K562 (cell line): Measurements from ENCODE around the gene ARHGAP22. TPM values are rescaled to one million over a fixed set of nuclear protein-coding genes. Genes with fewer than 3 reads are reported as not detected.

Experiments
- CBX3 ChIP-seq, 2 experiments: IDR thresholded peaks; 1 replicate in 1 of 2; 2 replicates in 1 of 2; pipeline ENCODE4 v1.6.1; 2012; ENCODE audit warnings: inconsistent platforms in 2 of 2, low read length in 2 of 2, borderline replicate concordance in 1 of 2, control low read depth in 1 of 2
- CREM ChIP-seq: IDR thresholded peaks from 2 replicates; pipeline ENCODE4 v1.6.1; 2014; ENCODE audit warnings: antibody characterized with exemption, low read depth
- SRSF3 ChIP-seq: fragments of 200-400 bp; formaldehyde crosslinking; IDR thresholded peaks from 2 replicates; pipeline ENCODE4 v1.6.1; 2016; ENCODE audit warnings: mild to moderate bottlenecking, low read length, moderate library complexity; ENCODE audit not compliant: insufficient read depth
- TGIF2 ChIP-seq: sonication (generic); formaldehyde crosslinking; IDR thresholded peaks from 2 replicates; pipeline ENCODE4 v1.8.1; 2022; ENCODE audit warnings: mild to moderate bottlenecking, missing genetic modification reagents, moderate library complexity
- ZNF12 ChIP-seq: sonication (generic); formaldehyde crosslinking; IDR thresholded peaks from 2 replicates; pipeline ENCODE4 v1.4.0; 2020; ENCODE audit warnings: mild to moderate bottlenecking, missing genetic modification reagents
- ZNF165 ChIP-seq: fragments of 250-450 bp; sonication (Bioruptor Pico); IDR thresholded peaks from 2 replicates; pipeline ENCODE4 v1.4.0; 2020; ENCODE audit warnings: borderline replicate concordance
- ZNF561 ChIP-seq: fragments of 450-650 bp; formaldehyde crosslinking; conservative IDR thresholded peaks from 2 replicates; pipeline ENCODE4 v1.4.0; 2020; ENCODE audit warnings: mild to moderate bottlenecking, moderate library complexity
- polyA plus RNA-seq, 8 experiments: library from polyadenylated mRNA; depleted of rRNA in 4 of 8; stranded (reverse) in 5 of 8; unstranded in 3 of 8; fragments of >200 nt; fragmentation: Nextera tagmentation in 2 of 8; fragmentation: Illumina TruSeq in 1 of 8; extraction: Ambion mirVana in 2 of 8; extraction: Trizol in 1 of 8; gene quantifications; 2 replicates each; pipeline versions ENCODE4 v1.2.1 to v1.2.3, GENCODE V29; 2011 to 2014; ENCODE audit warnings: inconsistent platforms in 1 of 8, missing spikeins in 1 of 8
- total RNA-seq, 7 experiments: library from RNA; depleted of rRNA in 6 of 7; stranded (reverse); fragments of >200 nt in 6 of 7; fragmentation: Illumina TruSeq in 2 of 7; extraction: Trizol in 2 of 7; gene quantifications; 2 replicates each; pipeline versions ENCODE4 v1.2.1 to v1.2.3, GENCODE V29; 2011 to 2021; ENCODE audit warnings: low replicate concordance in 1 of 7
- TF ChIP-seq, protein P1 (sequence below): fragments of 450-650 bp; IDR thresholded peaks from 2 replicates; pipeline ENCODE4 v1.6.1; 2016; ENCODE audit warnings: borderline replicate concordance
- TF ChIP-seq, protein P2 (sequence below): fragments of 250-450 bp; sonication (Bioruptor Pico); IDR thresholded peaks from 2 replicates; pipeline ENCODE4 v1.5.0; 2021; ENCODE audit warnings: mild to moderate bottlenecking, moderate library complexity

ARHGAP22 gene
- total and polyA plus RNA-seq, 9 of the 15 experiments (the other 6 are each of a cell fraction or from before 2014, with no cell fraction given), result 1.3 to 28.1 (median 12.7) TPM

DNA sequence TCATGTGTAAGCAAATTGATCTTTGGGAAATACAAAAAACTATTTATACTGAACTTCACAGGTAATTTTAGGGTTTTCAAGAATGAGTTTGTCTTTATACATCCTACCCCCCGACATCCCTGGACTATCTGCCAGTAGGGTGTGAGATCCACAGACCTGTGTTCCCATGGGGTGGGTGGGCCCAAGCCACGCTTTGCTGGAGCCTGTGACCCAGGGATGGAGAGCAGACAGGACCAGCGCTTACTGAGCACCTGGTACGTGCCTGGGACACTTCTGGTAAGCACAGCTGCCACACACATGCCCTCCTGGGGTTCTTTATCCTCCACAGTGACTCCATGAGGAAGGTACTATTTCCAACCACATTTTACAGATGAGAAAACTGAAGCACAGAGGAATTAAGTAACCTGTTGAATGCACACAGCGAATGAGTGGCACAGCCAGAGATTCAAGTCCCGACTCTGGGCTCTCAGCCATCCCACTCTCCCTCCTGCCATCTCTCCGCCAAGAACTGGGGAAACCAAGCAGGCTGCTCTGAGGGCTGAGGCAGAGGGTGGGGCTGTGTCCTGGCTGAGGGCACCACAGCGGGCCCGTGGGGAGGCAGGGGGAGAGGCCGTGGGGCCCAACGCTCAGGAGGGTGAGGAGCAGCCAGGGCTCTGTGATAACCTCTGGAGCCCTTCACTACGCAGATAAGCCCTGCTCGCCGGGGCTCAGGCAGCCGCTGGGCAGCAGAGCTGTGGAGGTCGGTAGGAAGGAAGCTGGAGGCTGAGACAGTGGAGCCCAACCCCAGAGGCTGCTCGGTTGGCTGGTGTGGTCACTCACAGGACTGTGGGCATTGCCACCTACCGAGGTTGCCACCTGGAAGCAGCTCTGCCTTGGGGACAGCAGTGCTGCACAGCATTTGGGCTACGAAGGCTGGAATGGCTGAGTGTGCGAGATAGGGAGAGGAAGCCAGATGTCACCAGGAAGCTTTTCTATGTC is 124.2 kb downstream of the ARHGAP22 start (continued):
- TF ChIP-seq, protein P1, sequence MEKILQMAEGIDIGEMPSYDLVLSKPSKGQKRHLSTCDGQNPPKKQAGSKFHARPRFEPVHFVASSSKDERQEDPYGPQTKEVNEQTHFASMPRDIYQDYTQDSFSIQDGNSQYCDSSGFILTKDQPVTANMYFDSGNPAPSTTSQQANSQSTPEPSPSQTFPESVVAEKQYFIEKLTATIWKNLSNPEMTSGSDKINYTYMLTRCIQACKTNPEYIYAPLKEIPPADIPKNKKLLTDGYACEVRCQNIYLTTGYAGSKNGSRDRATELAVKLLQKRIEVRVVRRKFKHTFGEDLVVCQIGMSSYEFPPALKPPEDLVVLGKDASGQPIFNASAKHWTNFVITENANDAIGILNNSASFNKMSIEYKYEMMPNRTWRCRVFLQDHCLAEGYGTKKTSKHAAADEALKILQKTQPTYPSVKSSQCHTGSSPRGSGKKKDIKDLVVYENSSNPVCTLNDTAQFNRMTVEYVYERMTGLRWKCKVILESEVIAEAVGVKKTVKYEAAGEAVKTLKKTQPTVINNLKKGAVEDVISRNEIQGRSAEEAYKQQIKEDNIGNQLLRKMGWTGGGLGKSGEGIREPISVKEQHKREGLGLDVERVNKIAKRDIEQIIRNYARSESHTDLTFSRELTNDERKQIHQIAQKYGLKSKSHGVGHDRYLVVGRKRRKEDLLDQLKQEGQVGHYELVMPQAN, result no peak
- no peak for TF ChIP-seq SRSF3
- no peak for TF ChIP-seq ZNF165 (CRISPR knock-in tag)
- TF ChIP-seq, protein P2, sequence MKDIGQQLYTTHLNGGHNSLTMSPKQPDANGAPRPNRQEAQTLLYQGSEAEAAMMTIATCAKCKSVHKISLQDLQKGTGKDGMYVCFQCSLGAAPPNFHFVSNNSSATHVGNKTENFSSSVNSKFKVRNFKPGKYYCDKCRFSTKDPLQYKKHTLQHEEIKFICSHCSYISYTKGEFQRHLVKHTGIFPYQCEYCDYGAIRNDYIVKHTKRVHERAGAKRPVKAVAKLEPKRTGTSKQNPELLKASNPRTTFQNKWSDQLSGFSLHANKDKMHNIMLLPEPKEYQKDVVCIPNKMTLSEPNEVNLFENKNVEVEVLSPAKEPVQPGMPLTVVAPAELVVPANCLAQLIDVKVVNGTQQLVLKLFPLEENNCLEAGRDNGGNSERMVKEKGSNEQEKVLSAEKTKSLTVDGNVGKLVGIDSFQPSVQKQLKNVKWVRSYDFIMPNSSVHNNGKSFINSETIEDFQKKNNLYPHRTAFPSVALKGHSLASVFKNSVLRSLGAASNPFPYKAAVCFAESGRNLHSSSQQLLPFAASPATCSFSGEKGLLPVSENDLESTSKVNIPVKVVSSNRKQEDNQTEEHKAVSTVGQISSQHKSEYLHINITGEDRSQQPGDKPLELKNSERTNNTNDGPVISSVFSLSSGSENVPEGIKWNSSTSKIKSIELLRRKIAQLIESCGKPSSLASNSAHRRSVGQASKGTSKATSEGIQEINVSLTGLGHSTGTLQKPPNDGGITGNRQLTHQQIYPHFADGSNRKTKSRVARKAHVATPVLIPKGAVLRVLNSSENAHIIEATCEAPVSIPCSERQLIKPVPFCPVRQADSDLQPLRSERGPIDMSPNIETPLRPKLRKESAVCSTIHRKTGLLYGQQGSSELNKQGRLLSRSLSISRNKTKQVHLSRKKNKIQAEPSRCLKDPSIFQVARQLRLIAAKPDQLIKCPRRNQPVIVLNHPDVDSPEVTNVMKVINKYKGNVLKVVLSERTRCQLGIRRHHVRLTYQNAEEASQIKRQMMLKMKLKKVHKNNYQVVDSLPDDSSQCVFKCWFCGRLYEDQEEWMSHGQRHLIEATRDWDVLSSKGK (CRISPR knock-in tag), result no peak
- TF ChIP-seq CBX3 (IDR thresholded peaks at IDR 0.05; ENCODE audit: borderline replicate concordance in 1 of 2, low read length in 2 of 2), result no peak
- TF ChIP-seq TGIF2 (CRISPR knock-in tag), result no peak
- TF ChIP-seq CREM, result 0 out of 2 replicates have a peak, but pooled peaks have one; percentile 30
- no peak for TF ChIP-seq ZNF12 (CRISPR knock-in tag)
- no peak for TF ChIP-seq ZNF561 (CRISPR knock-in tag)
- TF ChIP-seq, all 486 proteins: peak for 104
